DOHH2 (cell line): Measurements from ENCODE around the gene FOXN4.

ENCODE experiments used
- H3F3A ChIP-seq: fragments of 200-600 bp; sonication (generic), shearing (Covaris generic); 2 replicates; pipeline ENCODE4 v1.6.0; 2016; ENCODE audit warnings: antibody characterized with exemption, mild to moderate bottlenecking; ENCODE audit not compliant: control insufficient read depth, insufficient read depth
- H3K27ac ChIP-seq: fragments of 200-600 bp; sonication (generic); 2 replicates; pipeline ENCODE4 v1.5.1; 2014; ENCODE audit warnings: low read depth, mild to moderate bottlenecking, low read length, moderate library complexity
- H3K27me3 ChIP-seq: fragments of 200-600 bp; sonication (generic); 2 replicates; pipeline ENCODE4 v1.6.1; 2014; ENCODE audit warnings: mild to moderate bottlenecking, low read length, mixed read lengths; ENCODE audit not compliant: control insufficient read depth
- H3K36me3 ChIP-seq: fragments of 200-600 bp; sonication (generic); 2 replicates; pipeline ENCODE4 v1.6.1; 2014; ENCODE audit warnings: mild to moderate bottlenecking, low read length, moderate library complexity, mixed read lengths; ENCODE audit not compliant: control insufficient read depth
- H3K4me1 ChIP-seq: fragments of 200-600 bp; sonication (generic); 2 replicates; pipeline ENCODE4 v1.6.1; 2014; ENCODE audit warnings: mild to moderate bottlenecking, low read length, mixed read lengths; ENCODE audit not compliant: control insufficient read depth
- H3K4me2 ChIP-seq: fragments of 200-600 bp; sonication (generic); 2 replicates; pipeline ENCODE4 v1.6.0; 2014; ENCODE audit warnings: mild to moderate bottlenecking, low read length, moderate library complexity
- H3K4me3 ChIP-seq: fragments of 200-600 bp; sonication (generic); 2 replicates; pipeline ENCODE4 v1.5.1; 2014; ENCODE audit warnings: mild to moderate bottlenecking, low read length, mixed read lengths
- H3K79me2 ChIP-seq: fragments of 200-600 bp; sonication (generic); 2 replicates; pipeline ENCODE4 v1.6.1; 2014; ENCODE audit warnings: mild to moderate bottlenecking, low read length, mixed read lengths; ENCODE audit not compliant: control insufficient read depth
- H3K9me2 ChIP-seq: fragments of 200-600 bp; sonication (generic); replicated peaks from 2 replicates; pipeline ENCODE4 v1.6.1; 2014; ENCODE audit warnings: mild to moderate bottlenecking, low read length, mixed read lengths; ENCODE audit not compliant: control insufficient read depth
- H3K9me3 ChIP-seq: fragments of 200-600 bp; sonication (generic); 2 replicates; pipeline ENCODE4 v1.6.1; 2014; ENCODE audit warnings: antibody characterized with exemption, low read length, mixed read lengths; ENCODE audit not compliant: control insufficient read depth, insufficient read depth
- H4K20me1 ChIP-seq: fragments of 200-600 bp; sonication (generic); 2 replicates; pipeline ENCODE4 v1.6.0; 2014; ENCODE audit warnings: low read depth, mild to moderate bottlenecking, antibody characterized with exemption, low read length, moderate library complexity; ENCODE audit not compliant: control insufficient read depth, insufficient read depth
- EZH2phosphoT487 ChIP-seq: fragments of 200-600 bp; sonication (generic); IDR thresholded peaks from 2 replicates; pipeline ENCODE4 v1.6.1; 2017; ENCODE audit warnings: borderline replicate concordance, mild to moderate bottlenecking, antibody characterized with exemption, low read length, moderate library complexity, mixed read lengths
- TF ChIP-seq, protein P1 (sequence below): fragments of 200-600 bp; sonication (generic); IDR thresholded peaks from one replicate; pipeline ENCODE4 v1.5.1; 2014; ENCODE audit warnings: antibody characterized with exemption, mild to moderate bottlenecking, low read depth, low read length; ENCODE audit not compliant: poor library complexity, severe bottlenecking

Gene FOXN4

DNA sequence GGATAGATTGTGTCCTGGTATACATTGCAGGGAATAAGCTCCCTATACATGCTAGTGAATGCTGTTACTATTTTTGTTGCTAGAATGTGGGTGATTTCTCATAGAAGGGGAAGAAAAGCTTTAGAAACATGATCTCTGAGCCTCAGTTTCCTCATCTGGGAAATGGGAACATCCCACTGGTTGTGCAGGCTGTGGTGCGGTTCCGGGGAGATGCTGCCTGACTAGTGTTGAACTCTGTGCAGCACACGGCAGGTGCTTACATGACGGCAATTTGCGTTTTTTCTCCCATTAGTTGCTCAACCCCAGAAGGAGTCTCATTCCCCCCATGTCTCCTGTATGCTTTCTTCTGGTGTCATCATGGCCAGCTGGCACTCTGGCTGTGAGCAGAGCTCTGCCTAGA is 32.9 kb downstream of the FOXN4 start:
- H3K4me1 ChIP-seq, result no peaks in the 10 kb centered on the region
- H3K9me2 ChIP-seq, result no peaks in the 10 kb centered on the region
- H3K36me3 ChIP-seq, result no peaks in the 10 kb centered on the region
- TF ChIP-seq EZH2phosphoT487, result no peak
- TF ChIP-seq, protein P1, sequence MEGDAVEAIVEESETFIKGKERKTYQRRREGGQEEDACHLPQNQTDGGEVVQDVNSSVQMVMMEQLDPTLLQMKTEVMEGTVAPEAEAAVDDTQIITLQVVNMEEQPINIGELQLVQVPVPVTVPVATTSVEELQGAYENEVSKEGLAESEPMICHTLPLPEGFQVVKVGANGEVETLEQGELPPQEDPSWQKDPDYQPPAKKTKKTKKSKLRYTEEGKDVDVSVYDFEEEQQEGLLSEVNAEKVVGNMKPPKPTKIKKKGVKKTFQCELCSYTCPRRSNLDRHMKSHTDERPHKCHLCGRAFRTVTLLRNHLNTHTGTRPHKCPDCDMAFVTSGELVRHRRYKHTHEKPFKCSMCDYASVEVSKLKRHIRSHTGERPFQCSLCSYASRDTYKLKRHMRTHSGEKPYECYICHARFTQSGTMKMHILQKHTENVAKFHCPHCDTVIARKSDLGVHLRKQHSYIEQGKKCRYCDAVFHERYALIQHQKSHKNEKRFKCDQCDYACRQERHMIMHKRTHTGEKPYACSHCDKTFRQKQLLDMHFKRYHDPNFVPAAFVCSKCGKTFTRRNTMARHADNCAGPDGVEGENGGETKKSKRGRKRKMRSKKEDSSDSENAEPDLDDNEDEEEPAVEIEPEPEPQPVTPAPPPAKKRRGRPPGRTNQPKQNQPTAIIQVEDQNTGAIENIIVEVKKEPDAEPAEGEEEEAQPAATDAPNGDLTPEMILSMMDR, result no peak
- H3K27ac ChIP-seq, result no peak overlapping the region
- no peaks in the 10 kb centered on the region for H3K79me2 ChIP-seq
- H3K9me3 ChIP-seq, result no peaks in the 10 kb centered on the region
- H3K4me3 ChIP-seq, result no peak overlapping the region
- no peaks in the 10 kb centered on the region for H4K20me1 ChIP-seq
- no peak overlapping the region for H3K4me2 ChIP-seq
- no peaks in the 10 kb centered on the region for H3F3A ChIP-seq
- H3K27me3 ChIP-seq, result no peaks in the 10 kb centered on the region

DNA sequence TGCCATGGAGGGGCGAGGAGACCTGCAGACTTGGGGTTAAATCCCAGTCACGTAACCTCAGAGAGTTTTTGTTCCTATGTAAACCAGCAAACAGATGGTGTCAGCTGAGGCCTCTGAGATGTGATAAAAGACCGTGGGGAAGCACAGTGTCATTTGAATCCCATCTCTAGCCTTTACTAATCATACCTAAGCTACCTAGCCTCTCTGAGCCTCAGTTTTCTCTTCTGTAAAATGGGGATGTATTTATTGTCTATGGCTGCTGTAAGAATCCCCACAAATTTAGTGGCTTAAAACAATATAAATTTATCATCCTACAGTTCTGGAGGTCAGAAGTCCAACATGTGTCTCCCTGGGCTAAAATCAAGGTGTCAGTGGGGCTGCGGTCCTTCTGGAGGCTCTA is 33.9 kb downstream of the FOXN4 start:
- TF ChIP-seq, protein P1, result no peak
- TF ChIP-seq EZH2phosphoT487, result no peak
- H3K9me2 ChIP-seq, result no peaks in the 10 kb centered on the region

DNA sequence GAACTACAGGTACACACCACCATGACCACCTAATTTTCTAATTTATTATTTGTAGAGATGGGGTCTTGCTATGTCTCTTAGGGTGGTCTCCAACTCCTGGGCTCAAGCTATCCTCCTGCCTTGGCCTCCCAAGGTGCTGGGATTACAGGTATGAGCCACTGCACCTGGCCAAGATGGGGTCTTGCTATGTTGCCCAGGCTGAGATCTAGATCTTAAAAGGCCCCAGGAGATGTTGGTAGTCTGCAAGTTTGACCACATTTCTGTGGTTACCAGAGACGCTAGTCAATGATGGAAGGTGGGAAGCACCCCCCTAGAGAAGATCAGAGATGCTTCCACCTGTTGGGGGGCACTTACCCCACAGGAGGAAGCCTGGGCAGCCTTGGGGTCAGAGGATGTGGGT is 34.7 kb downstream of the FOXN4 start:
- Histone ChIP-seq H3K27me3 (no peaks in the 10 kb centered on the region), H3K36me3 (no peaks in the 10 kb centered on the region), H3K79me2 (no peaks in the 10 kb centered on the region), H3K9me2 (no peaks in the 10 kb centered on the region), H3F3A (no peaks in the 10 kb centered on the region), H3K4me1 (no peaks in the 10 kb centered on the region), H3K9me3 (no peaks in the 10 kb centered on the region), H3K27ac (no peak overlapping the region), H4K20me1 (no peaks in the 10 kb centered on the region), H3K4me3 (no peak overlapping the region), H3K4me2 (no peak overlapping the region)
- TF ChIP-seq, protein P1, result no peak
- TF ChIP-seq EZH2phosphoT487, result no peak

More for the DNA sequence above, 33.9 kb downstream of the FOXN4 start:
- Histone ChIP-seq H3F3A (no peaks in the 10 kb centered on the region), H3K4me1 (no peaks in the 10 kb centered on the region), H3K4me3 (no peak overlapping the region), H4K20me1 (no peaks in the 10 kb centered on the region), H3K27ac (no peak overlapping the region), H3K4me2 (no peak overlapping the region), H3K36me3 (no peaks in the 10 kb centered on the region), H3K9me3 (no peaks in the 10 kb centered on the region), H3K27me3 (no peaks in the 10 kb centered on the region), H3K79me2 (no peaks in the 10 kb centered on the region)

DNA sequence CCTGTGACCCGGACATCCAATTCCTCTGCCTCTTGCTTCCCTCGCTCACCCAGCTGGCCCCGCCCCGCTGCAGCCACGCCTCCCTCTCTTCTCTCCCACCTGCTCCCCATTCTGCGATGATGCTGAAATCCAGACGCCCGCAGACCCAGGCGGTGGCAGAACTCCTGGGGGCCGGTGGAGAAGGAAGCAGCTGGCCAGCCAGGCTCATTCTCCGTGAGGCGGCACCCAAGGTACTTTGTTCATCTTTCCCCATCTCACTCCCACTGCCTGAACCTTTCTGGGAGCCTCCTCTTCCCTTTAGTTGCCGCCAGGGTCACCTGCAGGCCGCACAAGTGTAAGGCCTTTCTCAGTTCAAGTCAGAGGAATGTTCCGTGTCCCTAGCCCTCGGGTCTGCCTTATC is 35.7 kb downstream of the FOXN4 start:
- Histone ChIP-seq H3F3A (no peaks in the 10 kb centered on the region), H3K27me3 (no peaks in the 10 kb centered on the region), H4K20me1 (no peaks in the 10 kb centered on the region), H3K4me3 (no peak overlapping the region), H3K4me2 (no peak overlapping the region), H3K36me3 (no peaks in the 10 kb centered on the region), H3K9me2 (no peaks in the 10 kb centered on the region), H3K79me2 (no peaks in the 10 kb centered on the region), H3K27ac (no peak overlapping the region), H3K9me3 (no peaks in the 10 kb centered on the region), H3K4me1 (no peaks in the 10 kb centered on the region)
- no peak for TF ChIP-seq EZH2phosphoT487
- TF ChIP-seq, protein P1, result no peak
